Measurements from ENCODE around the gene KDM5B.

- TF ChIP-seq FOSL1 (IDR thresholded peaks at IDR 0.05; ENCODE audit: low read depth) (no peak), POLR2A (IDR thresholded peaks at IDR 0.05; ENCODE audit: borderline replicate concordance, extremely low read depth, insufficient read depth, insufficient read length) (no peak), REST (IDR thresholded peaks at IDR 0.05; ENCODE audit: low read depth) (no peak), CTCF (IDR thresholded peaks at IDR 0.05 in 2 of 3, conservative IDR thresholded peaks at IDR 0.05 in 1 of 3; ENCODE audit: borderline replicate concordance in 1 of 3, insufficient read depth in 1 of 3, low read depth in 2 of 3, low read length in 2 of 3) (no peak), EZH2 (IDR thresholded peaks at IDR 0.05) (no peak), ELF1 (IDR thresholded peaks at IDR 0.05; ENCODE audit: borderline replicate concordance, low read depth) (no peak), EZH2phosphoT487 (IDR thresholded peaks at IDR 0.05; ENCODE audit: borderline replicate concordance) (no peak), POLR2AphosphoS5 (IDR thresholded peaks at IDR 0.05; ENCODE audit: low read depth, low read length) (no peak)
Observed at GRCh38 chr1:202856014-202856413, 47.8 kb upstream of the KDM5B start.

Measured in HCT116 (cell line).